ENCODE measurements around the gene ZNF22.

The ZNF22 gene

DNA sequence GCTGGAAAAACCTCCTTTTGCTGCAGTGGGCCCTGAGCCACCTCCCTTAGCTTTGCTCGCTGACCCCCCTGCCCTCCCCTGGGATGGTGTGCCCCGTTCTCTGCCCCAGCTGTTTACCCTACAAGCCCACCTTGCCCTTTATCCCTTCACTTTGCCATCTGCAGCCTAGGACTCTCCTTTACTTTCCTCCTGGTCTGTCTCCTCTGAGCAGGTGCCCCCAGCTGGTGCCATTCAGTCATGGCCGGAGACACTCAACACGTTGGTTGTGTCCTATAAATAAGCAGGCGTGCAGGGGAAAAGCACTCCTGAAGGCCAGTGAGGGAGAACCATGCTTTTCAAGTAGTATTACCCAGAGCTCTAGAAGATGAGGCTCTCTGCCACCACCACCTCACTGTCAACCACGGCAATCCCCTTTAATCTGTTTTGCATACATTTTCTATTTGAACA is 35.0 kb upstream of the ZNF22 start:
- no peak for DNase-seq

DNA sequence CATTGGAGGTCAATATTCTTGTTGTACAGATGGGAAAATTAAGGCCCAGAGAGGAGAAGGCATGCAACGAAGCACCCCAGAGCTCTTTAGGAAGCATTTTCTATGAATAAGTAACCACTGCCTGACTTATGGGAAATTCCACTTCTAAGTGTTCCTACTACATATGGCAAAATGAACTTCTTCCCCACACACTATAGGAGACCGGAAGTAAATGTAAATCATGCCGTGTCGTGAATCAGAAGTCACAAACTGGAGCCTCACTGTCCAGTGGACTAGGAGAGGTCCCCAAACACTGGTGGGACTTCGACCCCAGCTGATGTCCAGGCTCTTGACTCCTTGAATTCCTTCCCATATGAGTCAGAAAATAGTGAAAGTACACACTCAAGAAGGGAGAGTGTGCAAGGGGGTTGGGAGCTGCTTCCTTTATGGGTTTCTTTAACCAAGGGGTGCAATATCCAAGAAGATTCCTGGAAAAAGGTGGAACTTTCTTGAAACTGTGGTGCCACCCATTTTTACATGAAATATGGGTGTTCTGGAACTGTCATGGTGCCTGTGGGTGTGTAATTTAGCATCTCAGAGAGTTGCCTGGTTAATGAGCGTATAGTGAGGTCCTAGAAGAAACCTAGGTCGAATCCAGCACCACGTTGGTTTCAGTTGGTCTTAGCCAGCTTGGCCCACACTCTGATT is 34.5 kb upstream of the ZNF22 start:
- no peak for DNase-seq

DNA sequence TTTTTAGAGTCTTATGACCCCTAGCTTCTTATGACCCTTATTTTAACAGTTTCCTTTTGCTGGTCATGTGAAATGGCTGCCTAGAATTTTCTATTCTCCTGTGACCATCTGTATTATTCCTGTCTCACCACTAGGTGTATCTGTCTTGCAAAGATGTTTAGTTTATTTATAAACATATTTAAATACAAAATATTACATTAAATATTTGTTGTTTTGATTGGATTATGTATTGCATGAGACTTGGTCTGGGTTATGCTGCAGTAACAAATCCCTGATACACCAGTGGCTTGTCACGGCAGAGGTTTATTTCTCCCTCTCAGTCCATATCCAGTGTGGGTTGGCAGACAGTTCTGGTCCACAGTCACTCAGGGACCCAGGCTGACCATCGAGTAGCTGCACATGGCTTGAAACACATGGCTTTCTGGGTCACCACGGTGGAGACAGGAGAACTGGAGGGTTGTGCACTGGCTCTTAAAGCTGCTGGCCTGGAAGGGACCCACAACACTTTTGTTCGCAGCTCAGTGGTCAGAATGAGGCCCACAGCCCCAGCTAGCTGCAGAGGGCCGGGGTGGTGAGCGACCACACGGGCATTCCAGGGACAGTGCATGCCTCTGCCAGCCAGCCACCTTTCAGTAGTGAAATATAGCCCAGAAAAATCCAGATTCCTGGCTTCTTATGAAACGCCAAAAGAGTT is 33.8 kb upstream of the ZNF22 start:
- no peak for DNase-seq

DNA sequence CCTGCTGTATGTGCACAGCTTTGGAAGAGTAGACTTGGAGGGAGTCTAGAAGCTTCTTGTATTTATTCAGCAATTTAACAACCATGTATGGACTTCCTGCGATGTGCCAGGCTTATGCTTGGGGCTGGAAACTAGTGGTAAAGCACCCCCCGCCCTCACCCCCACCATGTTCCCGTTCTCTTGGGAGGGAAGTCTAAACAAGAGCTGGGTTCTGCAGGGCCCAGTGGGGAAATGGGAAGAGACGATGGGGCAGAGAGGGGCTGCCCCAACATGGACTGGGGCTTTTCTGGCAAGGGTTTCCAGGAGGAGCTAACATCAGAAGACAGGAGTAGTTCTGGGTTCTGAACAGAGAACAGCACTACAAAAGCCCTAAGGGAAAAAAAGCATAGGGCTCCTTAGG is 33.1 kb upstream of the ZNF22 start:
- no peak for DNase-seq

DNA sequence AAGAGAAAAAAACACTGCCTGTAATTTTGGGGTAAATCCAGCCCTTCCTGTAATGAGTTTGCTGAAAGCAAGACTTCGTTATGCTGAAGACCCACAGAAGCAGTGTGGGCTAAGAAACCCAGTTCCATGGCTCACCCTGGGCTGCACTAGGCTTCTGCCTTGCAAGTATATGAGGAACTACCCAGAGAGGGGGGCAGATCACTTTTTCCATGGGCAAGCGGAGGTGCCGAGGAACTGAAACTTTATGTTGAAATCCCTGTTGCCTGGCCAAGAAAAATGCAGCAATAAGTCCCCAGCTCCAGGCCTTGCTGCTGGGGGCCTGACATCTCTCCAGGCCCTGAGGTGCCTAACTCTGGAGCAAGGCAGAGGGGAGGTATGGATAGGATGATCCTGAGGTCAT is 32.6 kb upstream of the ZNF22 start:
- no peak for DNase-seq

DNA sequence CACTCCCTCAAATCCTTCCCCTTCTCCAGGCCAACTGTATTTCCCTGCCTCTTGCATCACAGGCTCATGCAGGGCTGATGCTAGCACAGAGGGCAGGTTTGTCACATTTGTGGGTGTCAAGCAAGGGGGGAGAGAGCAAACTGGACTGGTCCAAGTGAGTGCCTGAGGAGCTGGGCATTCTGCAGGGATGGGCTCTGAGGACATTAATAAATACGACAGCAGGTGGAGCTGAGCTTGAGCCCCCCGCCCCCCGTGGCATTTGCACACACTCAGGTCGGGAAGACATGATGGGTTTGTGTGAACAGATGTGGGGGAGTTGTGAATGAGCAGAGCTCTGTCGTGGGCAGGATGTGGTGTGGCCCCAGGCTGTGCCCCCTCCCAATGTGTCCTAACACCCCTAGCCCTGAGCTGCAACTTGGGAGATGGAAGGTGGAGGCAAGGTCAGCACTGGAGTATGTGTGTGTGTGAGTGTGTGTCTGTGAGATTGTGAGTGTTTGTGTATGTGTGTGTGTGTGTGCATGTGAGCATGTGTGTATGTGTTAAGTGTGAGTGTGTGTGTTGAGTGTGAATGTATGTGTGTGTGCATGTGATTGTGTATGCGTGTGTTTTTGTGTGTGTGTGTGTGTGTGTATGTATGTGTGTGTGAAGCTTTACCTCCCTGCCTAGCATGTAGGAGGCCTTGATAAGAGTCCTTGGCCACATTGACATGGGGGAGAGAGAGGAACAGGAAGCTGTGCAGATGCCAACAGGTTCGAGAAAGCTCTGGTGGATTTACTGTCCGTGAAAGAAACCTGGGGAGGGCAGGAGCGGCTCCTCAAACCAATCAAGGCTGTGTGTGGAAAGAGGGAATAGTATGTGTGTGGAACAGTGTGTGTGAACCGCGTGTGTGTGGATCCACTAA is 32.0 kb upstream of the ZNF22 start:
- DNase-seq, result no peak

DNA sequence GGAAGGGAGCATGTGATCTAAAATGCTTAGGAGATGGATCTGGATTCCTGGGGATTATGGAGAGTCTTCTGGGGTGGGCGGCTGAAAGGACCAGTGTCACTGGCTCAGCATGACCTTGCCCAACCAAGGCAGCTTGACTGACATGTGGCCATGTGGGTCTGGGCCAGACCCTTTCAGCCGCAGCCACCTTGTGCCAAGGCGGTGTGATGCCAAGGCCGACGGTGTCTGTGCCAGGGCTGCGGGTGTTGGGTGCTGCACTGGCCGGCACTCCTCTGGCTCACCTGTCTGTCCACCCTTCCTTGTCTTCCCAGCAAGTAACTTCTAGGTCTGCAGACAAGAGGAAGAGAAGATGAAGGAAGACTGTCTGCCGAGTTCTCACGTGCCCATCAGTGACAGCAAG is 30.9 kb upstream of the ZNF22 start:
- no peak for DNase-seq

DNA sequence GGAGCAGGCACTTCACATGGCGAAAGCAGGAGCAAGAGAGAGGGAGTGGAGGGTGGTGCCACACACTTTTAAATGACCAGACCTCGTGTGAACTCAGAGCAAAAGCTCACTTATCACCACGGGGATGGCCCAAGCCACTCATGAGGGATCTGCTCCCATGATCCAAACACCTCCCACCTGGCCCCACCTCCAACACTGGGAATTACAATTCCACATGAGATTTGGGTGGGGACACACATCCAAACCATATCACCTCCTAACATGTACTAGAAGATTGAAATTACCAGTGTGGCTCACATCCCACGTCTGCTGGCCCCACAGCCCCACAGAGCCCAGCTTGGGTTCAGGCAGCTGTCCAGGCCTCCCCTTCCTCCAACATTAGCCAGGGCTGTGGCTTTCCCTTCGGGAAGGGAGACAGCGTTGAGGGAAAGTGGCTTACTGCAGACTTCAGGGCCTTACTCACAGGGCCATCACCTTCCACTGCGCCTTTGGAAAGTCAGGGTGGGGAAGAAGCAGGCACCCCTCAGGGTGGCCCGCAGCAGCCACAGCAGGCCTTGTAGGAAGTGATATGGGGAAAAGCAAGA is 29.8 kb upstream of the ZNF22 start:
- no peak for DNase-seq

DNA sequence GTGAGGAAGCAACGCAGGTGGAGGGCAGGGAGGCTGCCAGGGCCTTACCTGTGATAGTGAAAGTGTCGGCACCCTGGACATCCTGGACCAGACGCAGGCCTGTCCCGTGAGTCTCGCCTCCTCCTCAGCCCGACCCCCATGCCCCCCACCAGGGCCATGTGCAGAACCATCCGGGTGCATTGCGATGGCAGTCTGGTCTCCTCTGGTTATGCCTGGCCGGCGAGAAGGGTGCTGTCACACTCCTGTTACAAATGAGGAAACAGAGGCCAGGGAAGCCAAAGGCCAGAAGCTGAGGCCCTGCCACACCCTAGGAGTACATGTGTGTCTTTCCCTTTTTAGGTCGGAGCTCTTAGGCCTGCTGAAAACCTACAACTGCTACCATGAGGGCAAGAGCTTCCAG is 29.3 kb upstream of the ZNF22 start:
- DNase-seq, result no peak

DNA sequence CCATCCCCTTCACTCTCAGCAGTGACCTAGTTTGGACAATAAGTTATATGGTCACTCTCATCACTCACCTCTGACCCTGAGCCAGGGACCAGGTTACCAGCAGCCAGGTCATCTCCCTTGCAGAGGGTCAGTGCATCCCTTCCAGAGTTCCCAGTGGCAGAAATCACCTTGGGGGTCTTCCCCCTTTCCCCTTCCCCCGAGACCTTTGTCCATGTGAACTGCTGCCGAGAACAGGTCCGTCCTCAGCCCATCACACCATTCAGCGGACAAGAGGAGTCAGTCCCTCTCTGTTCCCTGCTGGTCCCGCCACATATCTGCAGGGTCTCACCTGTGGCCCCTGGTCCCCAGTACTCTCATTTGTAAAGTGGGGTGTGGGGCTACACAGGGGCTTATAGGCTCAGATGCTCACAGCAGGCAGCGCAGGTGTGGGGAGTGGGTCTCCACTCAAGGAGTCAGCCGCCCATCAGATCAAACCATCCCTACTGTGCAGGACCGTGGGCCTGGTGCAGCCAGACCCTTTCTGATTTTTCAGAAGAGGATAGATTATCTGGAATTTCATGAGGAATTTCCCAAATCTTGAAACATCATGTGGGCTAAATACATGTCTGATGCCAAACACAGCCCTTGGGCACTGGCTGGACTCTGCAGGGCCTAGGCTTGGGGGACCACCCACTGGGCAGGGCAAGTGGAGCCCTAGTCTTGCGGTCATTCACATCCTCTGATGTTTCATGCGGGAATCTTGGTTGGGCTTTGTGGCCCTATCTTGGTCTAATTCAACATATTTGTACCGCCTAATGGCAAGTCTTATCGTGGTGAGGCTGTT is 28.6 kb upstream of the ZNF22 start:
- DNase-seq, result no peak

DNA sequence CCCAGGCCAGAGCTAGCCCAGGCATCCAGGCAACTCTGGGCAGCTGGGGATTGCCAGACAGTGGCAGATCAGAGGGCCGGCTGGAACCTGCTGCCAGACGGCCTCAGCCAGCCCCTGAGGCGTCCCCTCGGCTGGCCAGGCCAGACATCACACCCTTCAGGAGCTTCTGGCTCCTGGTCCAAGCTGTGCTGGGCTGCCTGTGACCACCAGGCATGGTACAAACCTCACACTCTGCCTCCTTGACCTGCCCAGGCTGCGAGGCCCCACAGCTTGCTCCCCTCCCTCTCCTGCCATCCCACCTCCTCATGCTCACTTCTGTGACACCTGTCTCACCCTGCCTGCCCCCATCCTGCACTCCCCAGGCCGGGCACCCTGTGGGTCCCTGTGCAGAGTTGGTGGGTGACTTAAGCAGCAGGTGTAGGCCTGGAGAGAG is 27.8 kb upstream of the ZNF22 start:
- DNase-seq, result no peak

DNA sequence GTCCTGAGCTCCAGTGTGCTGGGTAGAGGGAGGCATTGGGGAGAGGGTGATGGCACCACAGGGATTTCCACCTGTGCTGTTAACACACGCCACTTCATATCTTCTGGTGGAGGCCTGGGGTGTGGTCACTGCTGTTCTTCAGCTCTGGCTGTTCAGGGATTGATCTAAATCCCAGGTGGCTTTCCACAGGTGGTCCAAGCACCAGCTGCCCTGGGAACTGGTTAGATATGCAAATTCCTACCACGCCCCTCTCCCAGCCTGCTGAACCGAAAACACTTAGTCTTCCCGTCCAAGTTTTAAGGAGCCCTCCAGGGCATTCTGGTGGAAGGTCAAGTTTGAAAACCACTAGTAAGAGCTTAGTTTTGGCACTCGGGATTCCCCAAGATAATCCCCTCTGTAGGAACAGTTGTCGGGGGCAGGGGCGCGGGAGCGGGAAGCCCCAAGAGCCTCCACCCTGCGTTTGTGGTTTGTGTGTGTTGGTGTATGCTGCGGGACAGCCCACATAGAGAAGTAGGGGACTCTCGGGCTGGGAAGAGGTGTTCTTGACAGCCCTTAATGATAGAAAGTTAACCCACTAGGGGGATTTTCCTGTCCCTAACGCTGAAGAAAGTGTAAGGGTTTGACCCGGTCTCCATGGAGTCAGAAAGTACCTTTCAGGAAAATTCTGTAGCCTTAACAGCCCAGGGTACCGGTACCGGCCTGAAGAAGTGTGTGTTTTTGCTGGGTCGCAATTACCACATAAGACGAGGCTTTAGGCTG is 27.2 kb upstream of the ZNF22 start:
- DNase-seq, result no peak

DNA sequence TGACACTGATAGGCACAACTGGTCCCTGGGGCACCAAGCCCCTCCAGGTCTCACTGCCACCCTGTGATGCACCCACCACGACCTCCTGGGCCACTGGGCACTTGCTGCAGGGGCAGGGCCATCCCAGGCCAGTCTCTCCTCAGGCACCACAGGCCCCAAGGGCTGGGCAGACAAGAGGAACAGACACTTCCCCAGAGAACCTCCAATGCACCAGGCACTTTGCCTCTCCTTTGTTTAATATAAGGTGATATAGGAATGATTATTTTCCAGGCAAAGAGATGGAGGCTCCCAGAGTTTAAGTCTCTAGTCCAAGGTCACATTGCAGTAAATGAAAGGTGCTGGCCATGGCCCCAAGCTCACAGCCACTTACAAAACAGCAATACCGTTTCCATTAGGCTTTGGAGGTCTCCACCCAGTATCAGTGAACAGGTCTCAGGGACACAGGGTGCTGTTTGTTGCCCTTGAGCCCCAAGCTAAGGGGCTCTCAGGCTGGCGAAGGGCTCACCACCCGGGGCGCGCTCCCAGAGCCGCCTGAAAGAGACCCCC is 26.6 kb upstream of the ZNF22 start:
- no peak for DNase-seq

DNA sequence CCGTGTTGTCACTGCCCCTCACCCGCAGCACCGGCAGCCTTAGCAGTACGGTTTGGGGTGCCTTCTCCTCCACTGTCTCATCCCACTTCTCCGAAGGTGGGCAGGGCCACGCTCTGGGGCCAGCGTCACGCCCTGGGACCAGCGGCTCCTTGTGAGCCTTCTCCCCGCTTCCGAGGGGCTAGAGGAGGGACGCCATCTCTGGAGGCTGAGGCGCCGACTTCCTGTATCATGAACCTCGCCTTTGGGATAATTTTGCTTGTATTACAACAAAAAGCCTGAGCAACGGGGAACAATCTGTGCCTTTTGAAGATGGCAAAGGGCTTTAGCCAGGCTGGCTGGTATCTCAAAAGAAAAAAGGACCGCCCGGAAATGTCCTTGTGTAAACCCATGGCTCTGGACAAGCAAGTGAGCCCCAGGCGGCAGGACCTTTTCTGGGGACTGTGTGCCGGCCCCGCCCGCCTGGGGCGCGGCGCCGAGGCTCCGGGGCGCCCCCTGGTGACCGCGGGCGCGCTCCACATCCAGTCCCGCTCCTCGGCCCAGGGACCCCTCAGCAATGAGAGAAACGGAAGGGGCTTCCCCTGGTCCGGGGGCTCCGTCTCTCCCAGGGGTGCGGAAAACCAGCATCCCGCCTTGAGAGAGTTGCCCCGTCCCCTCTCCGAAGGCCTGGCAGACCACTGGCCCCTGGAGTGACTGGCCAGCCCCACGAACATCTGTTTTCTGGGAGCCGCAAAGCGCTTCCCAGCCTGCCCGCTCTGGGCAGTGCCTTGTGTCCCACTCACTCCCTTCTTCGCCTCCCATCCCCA is 25.9 kb upstream of the ZNF22 start:
- DNase-seq, result no peak

DNA sequence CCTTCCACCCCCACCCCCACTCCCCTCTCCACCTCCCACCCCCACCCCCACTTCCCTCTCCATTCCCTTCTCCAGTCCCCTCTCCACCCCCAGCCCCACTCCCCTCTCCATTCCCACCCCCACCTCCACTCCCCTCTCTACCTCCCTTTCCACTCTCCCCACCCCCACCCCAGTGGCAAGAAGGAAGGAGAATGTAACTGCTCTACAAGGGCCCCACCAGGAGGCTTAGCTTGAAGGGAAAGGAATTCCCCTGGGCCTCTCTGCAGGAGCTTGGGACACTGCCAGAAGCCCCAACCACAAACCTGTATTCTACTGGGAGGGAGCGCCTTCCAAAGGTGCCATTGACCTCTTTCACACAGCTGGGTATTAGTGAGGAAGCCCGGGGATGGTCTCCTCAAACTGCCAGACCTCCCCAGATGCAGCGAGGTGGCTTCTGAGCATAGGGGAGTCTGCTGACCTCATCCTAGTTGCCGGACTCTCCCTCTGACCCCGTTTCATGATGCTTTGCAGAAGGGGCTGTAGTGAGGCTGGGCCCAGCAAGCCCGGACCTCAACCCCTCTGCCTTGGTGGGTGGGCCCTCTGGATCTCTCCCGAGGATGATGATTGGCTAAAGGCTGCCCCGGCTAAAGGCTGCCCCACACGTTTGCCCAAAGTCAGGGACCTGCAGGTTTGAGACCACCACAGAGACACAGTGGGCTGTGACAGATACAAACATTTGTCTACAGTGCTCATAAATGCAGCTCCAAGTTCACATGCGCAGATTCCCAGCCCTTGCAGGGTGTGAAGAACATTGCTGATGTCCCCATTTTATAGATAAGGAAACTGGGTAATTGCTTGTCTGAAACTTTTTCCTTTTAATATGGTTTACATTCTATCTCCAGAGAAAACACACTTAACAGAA is 25.0 kb upstream of the ZNF22 start:
- DNase-seq, result no peak

DNA sequence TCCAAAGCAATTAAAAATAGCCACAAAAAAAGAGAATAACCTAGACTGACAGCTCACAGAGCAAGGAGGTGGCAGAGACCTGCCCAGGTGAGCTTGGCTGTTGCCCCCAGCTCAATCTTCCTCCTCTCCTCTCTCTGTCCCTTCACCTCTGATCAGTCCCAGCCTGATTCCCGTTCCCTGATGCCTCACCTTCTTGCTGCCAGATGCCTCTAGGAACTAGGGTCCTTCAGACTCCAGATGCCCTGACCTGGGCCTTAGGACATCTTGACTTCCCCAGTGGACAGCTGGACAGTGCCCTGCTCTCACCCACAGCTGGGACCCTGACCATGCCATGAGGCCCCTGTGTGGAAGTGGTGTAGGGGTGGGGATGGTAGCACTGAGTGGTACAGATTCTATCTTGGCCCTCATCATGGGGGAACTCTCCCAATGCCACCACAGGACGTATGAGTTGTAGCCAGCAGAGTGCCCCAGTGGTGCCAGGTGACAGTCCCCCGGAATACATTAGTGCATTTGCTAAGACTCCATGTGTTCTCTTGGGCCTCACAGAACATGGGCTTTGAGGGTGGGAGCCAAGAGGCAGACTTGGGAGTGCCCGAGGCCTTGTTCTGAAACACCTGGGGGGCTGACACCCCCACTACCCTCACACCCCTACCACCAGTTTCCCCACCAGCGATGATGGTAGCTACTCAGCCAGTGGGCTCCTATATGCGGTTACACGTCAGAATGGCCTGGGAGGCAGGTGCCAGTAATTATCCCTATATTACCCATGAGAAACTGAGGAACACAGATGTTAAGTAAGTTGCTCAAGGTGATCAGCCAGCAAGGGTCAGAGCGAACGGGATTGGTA is 24.1 kb upstream of the ZNF22 start:
- no peak for DNase-seq

DNA sequence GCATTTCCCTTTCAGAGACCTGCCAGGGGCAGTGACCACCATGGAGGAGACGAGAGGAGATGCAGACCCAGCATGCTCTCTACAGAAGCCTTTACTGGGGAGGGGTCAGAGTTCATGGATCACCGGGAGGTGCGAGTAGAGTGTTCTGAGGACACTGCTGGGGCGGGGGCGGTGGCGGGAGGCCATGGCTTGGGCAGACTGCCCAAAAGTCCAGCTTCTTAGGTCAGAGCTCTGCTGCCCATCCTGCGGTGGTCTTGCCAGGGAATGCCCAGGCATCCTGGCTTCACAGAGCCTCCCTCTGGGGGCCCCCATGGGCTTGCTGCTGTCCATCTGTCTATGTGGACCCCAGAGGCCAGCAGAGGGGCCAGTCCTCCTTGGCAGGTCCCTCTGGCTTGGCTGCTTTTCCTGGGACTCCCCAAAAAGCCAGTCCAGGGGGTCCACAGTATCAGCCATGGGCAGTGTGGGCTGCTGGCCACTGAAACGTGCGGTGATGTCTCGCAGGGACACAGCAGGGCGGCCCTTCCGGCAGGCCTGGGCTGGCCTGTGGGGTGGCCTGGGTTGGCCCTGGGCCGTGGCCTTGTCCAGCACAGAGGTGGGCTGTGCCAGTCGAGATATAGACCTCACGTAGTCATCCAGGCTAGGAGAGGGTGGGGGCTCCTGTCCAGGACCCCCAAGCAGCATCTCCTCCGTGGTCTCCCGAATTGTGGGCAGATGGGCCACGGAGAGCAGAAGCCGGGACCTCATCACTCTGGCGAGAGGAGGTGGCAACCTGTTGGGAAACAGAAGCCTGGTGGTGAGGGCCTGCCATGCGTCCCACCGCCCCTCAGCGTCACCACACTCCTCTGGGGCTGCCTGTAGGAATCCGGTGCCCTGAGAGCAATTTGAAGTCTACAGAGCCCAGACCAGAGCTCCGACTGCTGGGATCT is 23.2 kb upstream of the ZNF22 start:
- no peak for DNase-seq

All from NCI-H2029 treated with DMSO at 0.1 percent for 48 hours (cell line).